ENCODE results near the gene PTPRG. TPM values are rescaled to one million over a fixed set of nuclear protein-coding genes. Genes with fewer than 3 reads are reported as not detected.

Gene PTPRG
- total and polyA plus RNA-seq, 10 of the 15 experiments (the other 5 are each of a cell fraction or from before 2014, with no cell fraction given): 0.29 to 20.7 (median 1.4) TPM

GRCh38 chr3:62090066-62090465, 528.7 kb downstream of the PTPRG start:
- Histone ChIP-seq H3K4me2 (ENCODE audit: control insufficient read depth, insufficient read depth) (no peak overlapping the region), H3K27ac (ENCODE audit: control insufficient read depth, insufficient read depth) (no peak overlapping the region), H3K9me3 (replicated peaks; ENCODE audit: control insufficient read depth, insufficient read depth, low read length) (no peaks in the 10 kb centered on the region), H3K9ac (ENCODE audit: control insufficient read depth, insufficient read depth, low read length) (no peak overlapping the region), H2AFZ (ENCODE audit: control insufficient read depth, low read depth, low read length) (no peak overlapping the region), H4K20me1 (ENCODE audit: control insufficient read depth, insufficient read depth) (no peaks in the 10 kb centered on the region), H3K36me3 (ENCODE audit: control insufficient read depth in 2 of 2, insufficient read depth in 2 of 2, low read length in 1 of 2) (no peaks in the 10 kb centered on the region), H3K4me3 (no peak overlapping the region), H3K4me1 (ENCODE audit: control insufficient read depth, insufficient read depth, low read length) (no peaks in the 10 kb centered on the region), H3K27me3 (replicated peaks in 1 of 2; ENCODE audit: control insufficient read depth in 2 of 2, insufficient read depth in 2 of 2, low read length in 1 of 2) (peaks cover 0 to 4% of the 10 kb centered on the region in 2 experiments; a peak in 2 of 4 replicates), H3K79me2 (ENCODE audit: control insufficient read depth, insufficient read depth, low read length) (no peaks in the 10 kb centered on the region)
- ChIA-PET SMC1A (ENCODE audit: uncharacterized antibody, unreplicated experiment) (interaction anchor here (0.9 kb wide), 1 partner anchor 27 kb away, joined by 4 read pairs; no protein-coding TSS in a partner anchor), RAD21 (ENCODE audit: unreplicated experiment) (no interaction called here), CTCF (interaction anchor here (0.8 to 1.3 kb wide), 3 partner anchors 15 to 97 kb away, joined by 3 read pairs; no protein-coding TSS in a partner anchor), POLR2A (no interaction called here)
- DNase-seq (ENCODE audit: low read depth, low spot score) (no peak), ATAC-seq (no peak), FAIRE-seq (no peak)
- in situ Hi-C loops (cut with MboI) (no loop called here), intact Hi-C loops (cut with micrococcal nuclease; ENCODE audit: unreplicated experiment) (no loop called here)
- WGBS (ENCODE audit: insufficient coverage, insufficient replicate concordance, low lambda C conversion rate, missing lambda C conversion rate): 23% methylated on average over 2 of the region's 2 CpGs
- no TSS peak for BruUV-seq (replicated peaks)
- TF ChIP-seq PRDM15 (CRISPR knock-in tag; IDR thresholded peaks at IDR 0.05) (no peak), IRF5 (IDR thresholded peaks at IDR 0.05; ENCODE audit: borderline replicate concordance) (no peak), NFIC (IDR thresholded peaks at IDR 0.05; ENCODE audit: low read depth, low read length) (no peak), BCL11A (IDR thresholded peaks at IDR 0.05; ENCODE audit: low read depth, low read length) (no peak), SUZ12 (IDR thresholded peaks at IDR 0.05; ENCODE audit: unreplicated experiment) (no peak), RUNX3 (IDR thresholded peaks at IDR 0.05; ENCODE audit: low read length) (no peak), GATAD2B (conservative IDR thresholded peaks at IDR 0.05; ENCODE audit: low read depth) (no peak), SIN3A (IDR thresholded peaks at IDR 0.05; ENCODE audit: low read depth, low read length) (no peak), ESRRA (IDR thresholded peaks at IDR 0.05; ENCODE audit: low read length) (no peak), ZNF274 (IDR thresholded peaks at IDR 0.05; ENCODE audit: insufficient read depth, insufficient read length) (no peak), NKRF (conservative IDR thresholded peaks at IDR 0.05) (no peak), MTA3 (IDR thresholded peaks at IDR 0.05; ENCODE audit: borderline replicate concordance, low read length) (no peak), SKIL (IDR thresholded peaks at IDR 0.05; ENCODE audit: low read depth, poor library complexity, severe bottlenecking) (no peak), TBL1XR1 (IDR thresholded peaks at IDR 0.05; ENCODE audit: low read depth, low read length) (no peak)
